Esophagus squamous epithelium (tissue), 4 donors: ENCODE results near the gene RADIL.
"Not testable (repeated sequence)": the region's sequence is repeated elsewhere in the genome, so short reads cannot be mapped to it uniquely, and the experiment has no call there.

Experiments used
- POLR2A ChIP-seq, 4 donors: fragments of 450-650 bp; IDR thresholded peaks; one replicate each; pipeline ENCODE4 v1.6.1; 2017; ENCODE audit warnings: antibody characterized with exemption in 4 of 4, mild to moderate bottlenecking in 4 of 4, moderate library complexity in 3 of 4
- TF ChIP-seq, protein P1 (sequence below), 6 experiments: fragments of 450-650 bp in 4 of 6; fragments of 200-600 bp in 2 of 6; sonication (generic) in 2 of 6; IDR thresholded peaks; one replicate each; pipeline ENCODE4 v1.5.1; 2016 to 2019; ENCODE audit warnings: antibody characterized with exemption in 6 of 6, mild to moderate bottlenecking in 4 of 6, moderate library complexity in 4 of 6

DNA sequence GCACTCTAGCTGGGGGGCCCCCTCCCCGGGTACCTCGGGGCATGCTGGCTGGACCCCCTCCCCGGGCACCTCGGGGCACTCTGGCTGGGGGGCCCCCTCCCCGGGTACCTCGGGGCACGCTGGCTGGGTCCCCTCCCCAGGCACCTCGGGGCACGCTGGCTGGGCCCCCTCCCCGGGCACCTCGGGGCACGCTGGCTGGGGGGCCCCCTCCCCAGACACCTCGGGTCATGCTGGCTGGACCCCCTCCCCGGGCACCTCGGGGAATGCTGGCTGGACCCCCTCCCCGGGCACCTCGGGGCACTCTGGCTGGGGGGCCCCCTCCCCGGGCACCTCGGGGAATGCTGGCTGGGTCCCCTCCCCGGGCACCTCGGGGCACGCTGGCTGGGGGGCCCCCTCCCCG, 80.9 kb downstream of the RADIL start:
- TF ChIP-seq POLR2A (IDR thresholded peaks at IDR 0.05), result not testable (repeated sequence)
- TF ChIP-seq, protein P1, sequence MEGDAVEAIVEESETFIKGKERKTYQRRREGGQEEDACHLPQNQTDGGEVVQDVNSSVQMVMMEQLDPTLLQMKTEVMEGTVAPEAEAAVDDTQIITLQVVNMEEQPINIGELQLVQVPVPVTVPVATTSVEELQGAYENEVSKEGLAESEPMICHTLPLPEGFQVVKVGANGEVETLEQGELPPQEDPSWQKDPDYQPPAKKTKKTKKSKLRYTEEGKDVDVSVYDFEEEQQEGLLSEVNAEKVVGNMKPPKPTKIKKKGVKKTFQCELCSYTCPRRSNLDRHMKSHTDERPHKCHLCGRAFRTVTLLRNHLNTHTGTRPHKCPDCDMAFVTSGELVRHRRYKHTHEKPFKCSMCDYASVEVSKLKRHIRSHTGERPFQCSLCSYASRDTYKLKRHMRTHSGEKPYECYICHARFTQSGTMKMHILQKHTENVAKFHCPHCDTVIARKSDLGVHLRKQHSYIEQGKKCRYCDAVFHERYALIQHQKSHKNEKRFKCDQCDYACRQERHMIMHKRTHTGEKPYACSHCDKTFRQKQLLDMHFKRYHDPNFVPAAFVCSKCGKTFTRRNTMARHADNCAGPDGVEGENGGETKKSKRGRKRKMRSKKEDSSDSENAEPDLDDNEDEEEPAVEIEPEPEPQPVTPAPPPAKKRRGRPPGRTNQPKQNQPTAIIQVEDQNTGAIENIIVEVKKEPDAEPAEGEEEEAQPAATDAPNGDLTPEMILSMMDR (IDR thresholded peaks at IDR 0.05), result not testable (repeated sequence)
